NCI-H2171 (cell line): ENCODE results near the gene EPN3.

Experiments used
- DNase-seq: peaks from one replicate; lab custom pipeline; 2025; lab: John Stamatoyannopoulos, UW

EPN3 gene

DNA sequence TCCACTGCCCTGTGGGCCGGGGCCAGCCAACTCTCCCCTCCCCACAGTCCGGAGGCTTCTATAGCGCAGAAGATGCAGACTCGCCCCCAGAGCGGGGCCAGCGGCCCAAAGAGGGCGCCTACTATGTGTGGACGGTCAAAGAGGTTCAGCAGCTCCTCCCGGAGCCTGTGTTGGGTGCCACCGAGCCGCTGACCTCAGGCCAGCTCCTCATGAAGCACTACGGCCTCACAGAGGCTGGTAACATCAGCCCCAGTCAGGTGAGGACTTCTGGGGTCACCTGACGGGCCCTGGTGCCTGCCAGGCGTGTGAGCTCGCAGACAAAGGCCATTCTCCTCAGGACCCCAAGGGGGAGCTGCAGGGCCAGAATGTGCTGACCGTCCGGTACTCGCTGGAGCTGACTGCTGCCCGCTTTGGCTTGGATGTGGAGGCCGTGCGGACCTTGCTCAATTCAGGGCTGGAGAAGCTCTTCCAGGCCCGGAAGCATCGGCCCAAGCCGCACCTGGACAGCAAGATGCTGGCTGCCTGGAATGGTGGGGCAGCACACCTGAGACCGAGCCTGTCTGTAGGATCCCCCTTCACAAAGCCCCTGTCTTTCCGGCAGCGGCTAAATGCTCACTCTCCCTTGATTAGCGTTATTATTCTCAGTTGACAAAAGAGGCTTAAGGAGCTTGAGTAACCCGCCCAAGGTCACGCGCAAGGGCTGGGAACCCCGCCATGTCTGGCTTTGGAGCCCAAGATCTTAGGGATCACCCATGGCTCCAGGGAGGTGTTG is 18.3 kb downstream of the EPN3 start:
- DNase-seq: no peak

DNA sequence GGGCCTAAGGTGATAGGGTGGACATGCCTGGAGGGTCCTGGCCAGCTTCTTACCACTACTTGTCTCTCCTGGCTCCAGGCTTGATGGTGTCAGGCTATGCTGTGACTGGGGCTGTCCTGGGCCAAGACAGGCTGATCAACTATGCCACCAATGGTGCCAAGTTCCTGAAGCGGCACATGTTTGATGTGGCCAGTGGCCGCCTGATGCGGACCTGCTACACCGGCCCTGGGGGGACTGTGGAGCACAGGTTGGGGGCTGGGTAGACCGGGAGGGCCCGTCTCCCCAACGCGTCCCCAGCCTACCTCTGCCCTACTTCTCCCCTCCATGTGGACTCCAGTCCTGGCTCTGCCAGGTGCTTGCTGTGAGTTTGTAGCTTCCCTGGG is 18.9 kb downstream of the EPN3 start:
- no peak for DNase-seq

DNA sequence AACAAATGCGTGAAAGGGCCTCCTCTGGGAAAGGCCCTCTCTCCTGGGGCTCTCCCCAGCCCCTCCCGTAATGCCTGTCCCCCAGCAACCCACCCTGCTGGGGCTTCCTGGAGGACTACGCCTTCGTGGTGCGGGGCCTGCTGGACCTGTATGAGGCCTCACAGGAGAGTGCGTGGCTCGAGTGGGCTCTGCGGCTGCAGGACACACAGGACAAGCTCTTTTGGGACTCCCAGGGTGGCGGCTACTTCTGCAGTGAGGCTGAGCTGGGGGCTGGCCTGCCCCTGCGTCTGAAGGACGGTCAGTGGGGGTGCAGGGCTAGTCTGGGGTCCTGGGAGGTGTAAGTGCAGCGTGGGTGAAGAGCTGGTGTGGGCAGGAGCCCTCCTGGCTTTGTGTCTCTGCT is 19.3 kb downstream of the EPN3 start:
- DNase-seq: no peak

DNA sequence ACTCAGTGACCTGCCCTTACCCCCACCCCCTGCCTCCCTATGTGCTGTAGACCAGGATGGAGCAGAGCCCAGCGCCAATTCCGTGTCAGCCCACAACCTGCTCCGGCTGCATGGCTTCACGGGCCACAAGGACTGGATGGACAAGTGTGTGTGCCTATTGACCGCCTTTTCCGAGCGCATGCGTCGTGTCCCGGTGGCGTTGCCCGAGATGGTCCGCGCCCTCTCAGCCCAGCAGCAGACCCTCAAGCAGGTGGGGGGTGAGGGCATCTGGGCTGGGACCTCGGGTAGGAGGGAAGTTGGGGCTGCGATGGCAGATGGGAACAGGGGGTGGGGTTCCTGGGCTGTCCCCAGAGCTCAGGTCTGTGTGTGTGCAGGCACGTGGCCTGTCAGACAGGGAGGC is 21.7 kb downstream of the EPN3 start:
- DNase-seq: no peak

DNA sequence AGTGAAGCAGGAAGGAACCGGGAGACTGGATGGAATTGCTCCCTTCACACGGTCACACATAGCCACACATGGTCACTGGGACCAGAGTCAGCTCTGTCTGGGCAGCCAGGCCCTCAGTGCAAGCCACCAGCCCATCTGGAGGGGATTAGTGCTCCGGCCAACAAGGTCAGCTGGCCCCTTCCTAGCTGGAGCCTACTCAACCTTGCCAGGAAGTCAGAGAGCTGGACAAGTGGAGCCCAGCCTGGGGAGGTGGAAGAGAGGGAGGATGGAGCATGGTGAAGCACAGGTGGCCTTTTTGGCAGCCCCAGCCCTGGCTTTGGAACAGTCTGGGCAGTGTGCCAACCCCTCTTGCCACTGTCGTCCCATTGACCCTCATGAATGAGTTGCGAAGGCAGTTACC is 24.3 kb downstream of the EPN3 start:
- DNase-seq: no peak

DNA sequence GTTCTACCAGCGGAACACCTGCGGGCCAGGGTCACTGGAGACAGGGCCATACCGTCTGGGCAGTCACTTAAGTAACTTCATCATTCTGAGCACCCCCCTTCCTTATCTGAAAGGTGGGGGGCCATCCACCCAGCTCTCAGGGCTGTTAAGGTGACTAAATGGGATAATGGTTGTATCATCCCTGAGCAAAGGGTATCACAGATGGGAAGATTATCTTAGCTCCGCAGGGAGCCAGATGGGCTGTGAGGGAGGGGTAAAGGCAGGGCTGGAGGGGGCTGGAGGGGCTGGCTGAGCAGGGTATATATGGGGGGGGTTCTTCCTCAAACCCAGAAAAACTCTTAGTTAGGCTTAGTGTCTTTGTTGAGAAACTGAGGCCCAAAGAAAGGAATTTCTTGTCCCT is 25.1 kb downstream of the EPN3 start:
- no peak for DNase-seq

DNA sequence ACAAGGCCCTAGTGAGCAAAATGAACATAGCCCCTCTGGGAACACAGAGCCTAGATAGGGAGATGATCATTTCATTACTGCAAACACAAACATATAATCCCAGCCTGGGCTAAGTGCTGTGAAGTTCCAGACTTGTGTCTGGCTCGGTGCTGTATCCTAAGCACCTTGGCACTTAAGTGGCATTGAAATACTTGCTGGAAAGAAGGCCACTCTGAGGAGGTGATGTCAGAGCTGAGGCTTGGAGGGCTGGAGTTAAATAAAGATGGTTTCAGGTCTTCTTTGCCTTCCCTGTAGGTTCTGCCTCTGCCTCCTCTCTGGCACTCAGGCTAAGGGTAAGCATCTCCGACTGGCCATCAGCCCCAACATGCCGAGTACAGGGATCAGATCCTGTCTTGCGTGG is 25.6 kb downstream of the EPN3 start:
- DNase-seq: no peak

DNA sequence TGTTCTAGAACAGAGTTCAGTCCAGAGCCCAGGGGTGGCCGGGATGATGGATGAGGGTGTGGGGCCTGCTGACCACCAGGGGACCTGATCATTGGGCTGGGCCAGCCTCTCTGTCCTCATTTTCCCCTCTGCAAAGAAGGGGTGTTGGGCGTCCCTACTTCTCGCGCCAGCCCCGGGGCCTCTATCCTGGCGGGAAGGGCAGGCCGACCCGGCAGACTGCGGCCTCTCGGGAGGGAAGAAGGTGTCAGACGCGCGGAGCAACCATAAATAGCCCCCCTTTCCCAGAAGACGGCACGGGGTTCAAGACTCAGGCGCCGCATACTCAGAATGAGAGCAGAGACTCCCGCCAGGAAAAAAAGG is 26.0 kb downstream of the EPN3 start:
- no peak for DNase-seq

DNA sequence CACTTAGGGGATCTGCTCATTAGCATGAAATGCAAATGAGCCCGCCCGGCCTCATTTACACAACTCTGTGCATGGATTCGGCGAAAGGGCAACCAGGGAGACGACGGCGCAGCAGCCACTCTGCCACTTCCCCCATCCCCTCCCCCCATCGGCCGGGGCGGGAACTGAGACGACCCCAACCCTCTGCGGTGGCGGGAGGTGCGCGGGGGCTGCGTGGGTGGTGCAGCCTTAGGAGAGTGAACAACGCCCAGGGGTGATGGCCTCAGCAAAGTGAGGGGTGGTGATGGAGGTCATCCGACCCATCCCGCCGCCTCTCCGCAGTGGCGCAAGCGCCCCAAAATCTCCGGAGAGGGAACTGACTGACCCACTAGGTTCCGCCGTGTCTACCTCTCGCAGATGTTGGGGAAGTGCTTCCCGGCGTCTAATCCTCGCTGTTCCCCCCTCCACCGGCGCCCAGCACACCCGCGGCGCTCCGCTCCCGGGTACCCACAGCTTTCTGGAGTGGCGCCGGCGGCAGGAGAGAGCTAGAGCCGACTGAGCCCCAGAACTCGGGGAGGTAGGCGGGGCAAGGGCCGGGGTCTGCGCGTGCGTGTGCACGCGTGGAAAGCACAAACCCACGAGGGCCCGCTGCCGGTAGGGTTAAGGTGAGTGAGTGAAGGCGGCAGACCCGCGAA is 26.5 kb downstream of the EPN3 start:
- DNase-seq: no peak

DNA sequence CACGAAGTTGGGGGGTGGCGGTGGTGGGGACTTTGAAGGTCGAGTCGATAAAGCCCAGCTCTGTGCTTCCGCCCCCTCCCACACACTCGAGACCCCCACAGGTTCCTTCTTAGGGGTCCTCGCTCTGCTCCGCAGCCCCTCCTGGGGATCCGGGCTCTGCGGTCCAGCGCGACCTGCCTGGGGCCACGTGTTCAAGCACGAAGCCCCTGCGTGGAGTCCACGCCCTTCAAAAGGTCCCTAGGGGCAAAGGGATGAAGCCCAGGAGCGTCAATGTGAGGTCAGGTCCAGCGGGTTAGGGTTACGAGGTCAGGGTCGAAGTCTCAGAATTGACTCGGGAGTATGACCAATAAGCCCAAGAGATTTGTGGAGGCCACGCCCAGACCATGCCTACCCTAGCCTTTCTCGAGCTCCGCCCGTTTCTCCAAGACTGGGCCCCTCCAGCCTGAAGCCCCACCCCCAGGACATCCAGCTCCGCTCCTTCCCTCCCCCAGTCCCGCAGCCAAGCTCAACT is 27.2 kb downstream of the EPN3 start:
- no peak for DNase-seq

DNA sequence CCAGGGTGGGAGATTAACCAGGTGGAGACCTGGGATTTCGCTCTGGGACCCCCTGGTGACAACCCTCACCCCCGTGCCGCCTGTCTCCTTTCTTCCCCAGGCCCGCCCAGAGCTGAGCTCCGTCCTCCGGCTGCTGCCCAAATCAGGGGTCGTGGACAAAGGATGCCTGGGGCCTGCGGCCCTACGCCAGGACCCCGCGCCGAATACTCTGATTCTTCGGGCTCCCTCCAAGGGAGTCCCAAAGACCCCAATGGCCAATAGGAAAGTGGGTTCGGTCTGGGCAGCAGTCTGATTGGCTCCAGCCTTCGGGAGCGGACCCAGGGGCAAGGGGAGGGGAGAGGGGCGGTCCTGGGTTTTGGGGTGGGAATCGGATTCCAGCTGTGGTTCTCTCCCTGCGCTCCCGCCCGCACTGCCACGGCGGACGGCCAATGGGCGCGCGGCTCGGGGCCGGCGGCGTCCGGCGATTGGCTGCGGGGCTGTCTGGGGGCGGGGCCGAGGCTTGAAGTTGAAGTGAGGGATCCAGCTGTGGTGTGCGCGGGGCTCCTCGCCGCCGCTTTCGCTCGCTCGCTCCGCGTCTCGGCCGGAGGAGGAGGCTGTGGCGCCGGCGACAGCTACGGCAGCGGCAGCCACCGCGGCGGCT is 27.8 kb downstream of the EPN3 start, which contains the start of gene CACNA1G:
Gene CACNA1G (plus strand): TSS at position 531 of the 640 bp plus-strand sequence. CDS start 745 bp downstream, outside the sequence.
- DNase-seq: peak; percentile 85

DNA sequence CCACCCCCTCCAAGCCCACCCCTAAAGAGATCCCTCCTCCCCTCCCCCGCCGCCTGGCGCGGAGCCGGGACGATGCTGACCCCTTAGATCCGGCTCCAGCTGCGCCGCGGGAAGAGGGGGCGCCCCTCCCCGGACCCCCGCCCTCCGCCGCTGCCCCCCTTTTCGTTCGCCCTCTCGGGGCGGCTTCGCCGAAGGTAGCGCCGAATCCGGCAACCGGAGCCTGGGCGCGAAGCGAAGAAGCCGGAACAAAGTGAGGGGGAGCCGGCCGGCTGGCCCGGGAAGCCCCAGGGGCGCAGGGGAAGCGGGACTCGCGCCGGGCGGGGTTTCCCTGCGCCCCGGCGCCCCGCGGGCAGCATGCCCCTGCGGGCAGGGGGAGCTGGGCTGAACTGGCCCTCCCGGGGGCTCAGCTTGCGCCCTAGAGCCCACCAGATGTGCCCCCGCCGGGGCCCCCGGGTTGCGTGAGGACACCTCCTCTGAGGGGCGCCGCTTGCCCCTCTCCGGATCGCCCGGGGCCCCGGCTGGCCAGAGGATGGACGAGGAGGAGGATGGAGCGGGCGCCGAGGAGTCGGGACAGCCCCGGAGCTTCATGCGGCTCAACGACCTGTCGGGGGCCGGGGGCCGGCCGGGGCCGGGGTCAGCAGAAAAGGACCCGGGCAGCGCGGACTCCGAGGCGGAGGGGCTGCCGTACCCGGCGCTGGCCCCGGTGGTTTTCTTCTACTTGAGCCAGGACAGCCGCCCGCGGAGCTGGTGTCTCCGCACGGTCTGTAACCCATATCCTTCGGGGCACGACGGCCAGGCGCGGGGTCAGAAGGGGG is 28.6 kb downstream of the EPN3 start:
- DNase-seq: no peak

DNA sequence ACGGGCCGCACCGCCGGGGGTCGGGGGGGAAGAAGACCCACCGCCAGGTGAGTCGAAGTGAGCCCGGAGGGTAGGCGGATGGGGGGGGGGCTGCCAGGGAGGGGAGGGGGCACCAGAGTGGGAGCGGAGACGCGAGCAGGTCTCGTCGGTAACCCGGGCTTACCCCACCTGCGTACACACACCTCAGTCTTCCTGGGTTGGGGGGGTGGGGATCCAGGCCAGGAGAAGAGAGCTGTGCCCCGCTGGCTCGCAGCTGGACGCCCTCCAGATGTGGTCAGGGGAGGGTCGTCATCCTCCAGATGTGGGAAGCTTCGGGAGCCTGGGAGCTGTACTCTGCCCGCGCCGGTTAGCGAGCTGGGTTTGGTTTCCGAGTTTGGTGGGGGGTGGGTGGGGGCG is 29.2 kb downstream of the EPN3 start:
- no peak for DNase-seq

DNA sequence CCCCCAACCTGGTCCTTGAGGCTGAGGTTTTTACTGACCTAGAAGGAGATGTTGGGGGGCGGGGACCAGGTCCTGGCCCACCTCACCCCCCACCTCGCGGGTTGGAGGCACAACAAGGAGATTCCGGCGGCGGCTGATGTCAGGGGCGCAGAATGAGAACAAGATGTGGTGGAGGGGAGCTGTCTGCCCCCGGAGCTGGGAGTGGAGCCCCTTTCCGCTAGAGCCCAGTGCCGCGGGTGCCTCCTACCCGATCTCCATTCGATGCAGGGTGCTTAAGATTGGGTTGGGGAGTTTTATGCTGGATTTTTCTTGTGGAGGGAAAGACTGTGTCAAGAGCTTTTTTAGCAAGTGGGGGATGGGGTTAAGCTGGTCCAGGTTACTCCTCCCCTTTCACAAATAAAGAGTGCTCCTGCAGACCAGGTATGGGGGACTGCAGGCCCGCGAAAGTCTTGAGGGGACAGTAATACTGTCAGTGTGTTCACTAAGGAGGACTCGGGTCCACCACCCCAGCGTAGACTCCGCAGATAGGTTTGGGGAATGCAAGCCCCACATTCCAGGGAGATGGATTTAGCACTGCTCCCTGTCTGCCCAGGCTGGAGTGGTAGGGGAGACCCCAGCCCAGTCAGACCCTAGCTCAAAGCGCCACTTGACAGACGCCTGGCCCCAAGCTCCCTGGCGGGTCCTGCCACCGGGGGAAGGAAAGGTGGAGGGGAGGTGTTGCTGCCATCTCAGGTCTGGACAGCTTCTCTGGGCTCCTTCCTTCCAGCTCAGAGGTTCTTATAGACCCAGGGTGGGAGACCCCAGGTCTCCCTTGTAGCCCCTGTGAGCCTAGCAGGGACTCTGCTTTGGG is 29.9 kb downstream of the EPN3 start:
- DNase-seq: no peak

DNA sequence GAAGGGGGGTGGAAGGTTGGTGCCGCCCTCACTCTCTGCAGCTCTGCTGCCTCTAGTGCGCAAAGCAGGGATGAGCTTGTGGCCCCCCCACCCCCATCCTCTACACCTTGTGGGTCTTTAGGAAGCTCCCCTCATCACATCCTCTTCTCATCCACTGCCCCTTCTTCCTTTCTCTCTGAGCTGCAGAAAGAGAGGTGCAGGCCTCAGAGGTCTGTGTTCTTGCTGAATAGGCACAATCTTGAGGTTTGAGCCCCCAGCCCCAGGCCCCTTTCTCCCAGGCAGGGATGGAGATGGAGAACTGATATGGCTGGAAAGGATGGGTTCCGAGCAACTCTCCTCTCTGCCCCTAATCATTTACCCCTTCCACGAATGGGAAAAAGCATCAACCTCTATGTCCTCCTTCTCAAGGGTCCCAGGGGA is 30.6 kb downstream of the EPN3 start:
- no peak for DNase-seq

DNA sequence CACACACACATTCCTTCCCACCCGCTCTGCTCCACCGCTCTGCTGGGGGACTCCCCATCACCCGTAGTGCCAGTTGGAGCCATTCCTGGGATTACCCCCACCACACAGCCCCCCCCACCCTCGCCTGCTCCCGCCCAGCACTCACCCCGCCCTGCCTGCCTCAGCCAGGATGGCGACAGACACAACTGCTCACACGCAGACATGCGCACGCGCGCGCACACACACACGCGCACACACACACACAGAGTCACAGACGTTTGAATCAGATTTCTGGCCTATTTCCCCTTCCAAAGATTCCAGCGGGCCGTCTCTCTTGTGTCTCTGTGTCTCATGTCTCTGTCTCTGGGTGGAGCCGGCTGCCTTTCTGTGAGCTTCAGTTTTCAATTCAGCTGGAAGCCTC is 32.4 kb downstream of the EPN3 start:
- DNase-seq: no peak

DNA sequence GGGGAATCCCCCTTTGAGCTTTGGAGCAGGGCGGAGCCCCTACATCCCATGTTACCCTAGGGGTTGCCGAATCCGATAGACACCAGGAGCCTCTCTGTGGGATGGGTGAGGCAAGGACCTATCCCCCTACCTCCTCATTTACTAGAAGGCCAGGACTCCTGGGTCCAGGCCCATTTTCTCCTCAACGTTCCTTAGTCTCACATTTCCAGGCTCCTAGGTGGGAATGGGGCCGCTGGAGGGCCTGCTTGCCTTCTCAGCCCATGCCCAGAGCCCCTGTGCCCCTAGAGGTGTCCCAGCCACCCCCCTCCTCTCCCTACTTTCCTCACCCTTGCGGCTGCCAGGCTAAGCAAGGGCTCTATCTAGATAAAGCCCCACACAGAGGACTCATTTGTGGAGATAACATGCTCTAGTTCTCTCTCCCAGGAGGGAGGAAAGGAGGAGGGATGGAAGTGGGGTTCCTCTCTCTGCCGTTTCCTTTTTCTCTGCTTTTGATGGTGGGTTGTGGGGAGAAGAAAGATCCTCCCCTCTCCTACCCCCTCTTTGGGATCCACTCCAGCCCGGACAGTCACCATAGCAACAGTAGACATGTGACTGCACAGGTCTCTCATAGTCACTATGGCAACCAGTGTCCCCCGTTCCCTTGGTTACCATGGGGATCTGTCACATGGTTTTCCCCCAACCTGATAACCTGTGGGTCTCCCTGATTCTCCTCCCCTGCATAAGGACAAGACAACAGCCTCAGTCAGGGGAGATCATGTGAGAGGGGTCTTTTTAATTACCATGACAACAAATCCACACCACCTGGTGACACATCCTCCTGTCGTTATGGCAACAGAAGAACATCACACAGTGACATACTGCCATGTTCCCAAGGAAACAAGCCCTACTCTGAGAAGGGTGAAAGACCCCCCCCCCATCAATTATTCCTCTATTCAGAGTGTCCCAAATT is 33.1 kb downstream of the EPN3 start:
- peak; percentile 30 for DNase-seq

DNA sequence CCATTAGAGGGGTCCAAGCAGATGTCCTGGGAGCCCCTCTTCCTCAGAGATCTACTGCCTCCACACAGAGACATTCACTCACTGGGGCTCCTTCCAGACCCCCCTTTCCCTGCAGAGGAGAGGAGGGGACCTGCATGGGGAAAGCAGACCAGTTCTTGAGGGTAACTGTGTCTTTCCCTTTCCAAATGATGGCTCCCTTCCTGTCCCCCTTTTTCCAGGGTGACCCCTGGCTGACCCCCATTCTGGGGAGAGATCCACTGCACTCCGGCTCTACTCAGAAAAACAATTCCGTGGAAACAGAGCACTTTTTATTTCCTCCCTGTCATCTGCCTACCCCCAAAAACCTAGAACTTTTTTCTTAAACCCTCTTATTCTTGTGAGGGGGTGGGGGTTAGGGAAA is 34.4 kb downstream of the EPN3 start:
- DNase-seq: no peak

DNA sequence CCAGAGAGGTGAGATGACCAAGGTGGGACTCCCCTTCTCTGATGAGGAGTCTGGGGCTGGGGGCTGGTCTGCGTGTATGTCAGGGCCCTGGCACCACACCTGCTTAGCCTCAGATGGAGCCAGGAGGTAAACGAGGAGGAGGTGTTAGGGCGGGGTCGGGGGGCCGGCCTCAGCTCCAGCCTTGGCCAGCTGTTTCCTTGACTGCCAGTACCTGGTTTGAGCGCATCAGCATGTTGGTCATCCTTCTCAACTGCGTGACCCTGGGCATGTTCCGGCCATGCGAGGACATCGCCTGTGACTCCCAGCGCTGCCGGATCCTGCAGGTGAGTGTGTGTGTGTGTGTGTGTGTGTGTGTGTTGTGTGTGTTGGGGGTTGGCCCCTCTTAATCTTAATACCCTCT is 36.1 kb downstream of the EPN3 start:
- DNase-seq: no peak

DNA sequence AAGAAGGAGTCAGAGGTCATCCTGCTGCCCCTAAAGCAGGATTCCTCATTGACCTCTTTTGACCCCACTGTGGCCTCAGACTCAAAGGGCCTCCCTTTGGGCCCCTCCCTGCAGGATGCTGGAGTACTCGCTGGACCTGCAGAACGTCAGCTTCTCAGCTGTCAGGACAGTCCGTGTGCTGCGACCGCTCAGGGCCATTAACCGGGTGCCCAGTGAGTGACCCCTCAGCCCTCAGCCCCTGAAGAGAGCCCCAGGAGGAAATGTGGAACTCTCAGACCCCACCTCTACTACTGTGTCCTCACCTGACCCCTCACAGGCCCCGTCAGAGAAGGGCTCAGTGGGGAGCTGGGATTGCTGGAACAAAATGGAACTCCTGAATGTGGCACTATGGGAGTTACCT is 37.1 kb downstream of the EPN3 start:
- no peak for DNase-seq
